HEK293T (cell line): Measurements from ENCODE around the gene SETBP1.

ENCODE experiments used
- BHLHE40 ChIP-seq: fragments of 450-650 bp; IDR thresholded peaks from 2 replicates; pipeline ENCODE4 v1.6.1; 2016; ENCODE audit warnings: mild to moderate bottlenecking, moderate library complexity, borderline replicate concordance
- FOXK2 ChIP-seq: fragments of 450-650 bp; IDR thresholded peaks from 2 replicates; pipeline ENCODE4 v1.6.1; 2016; ENCODE audit warnings: mild to moderate bottlenecking
- HDGF ChIP-seq: fragments of 450-650 bp; IDR thresholded peaks from 2 replicates; pipeline ENCODE4 v1.6.1; 2017; ENCODE audit warnings: antibody characterized with exemption, borderline replicate concordance
- PKNOX1 ChIP-seq: fragments of 450-650 bp; IDR thresholded peaks from 2 replicates; pipeline ENCODE4 v1.6.1; 2016

GRCh38 chr18:44786257-44786656 is 105.6 kb downstream of the SETBP1 start:
- TF ChIP-seq PKNOX1 (no peak), HDGF (no peak), BHLHE40 (no peak), FOXK2 (no peak)
